ENCODE results near the gene SPATA12. TPM values are rescaled to one million over a fixed set of nuclear protein-coding genes. Genes with fewer than 3 reads are reported as not detected.

SPATA12 gene
- total RNA-seq, 1 donor from 2014 or later = not detected

DNA sequence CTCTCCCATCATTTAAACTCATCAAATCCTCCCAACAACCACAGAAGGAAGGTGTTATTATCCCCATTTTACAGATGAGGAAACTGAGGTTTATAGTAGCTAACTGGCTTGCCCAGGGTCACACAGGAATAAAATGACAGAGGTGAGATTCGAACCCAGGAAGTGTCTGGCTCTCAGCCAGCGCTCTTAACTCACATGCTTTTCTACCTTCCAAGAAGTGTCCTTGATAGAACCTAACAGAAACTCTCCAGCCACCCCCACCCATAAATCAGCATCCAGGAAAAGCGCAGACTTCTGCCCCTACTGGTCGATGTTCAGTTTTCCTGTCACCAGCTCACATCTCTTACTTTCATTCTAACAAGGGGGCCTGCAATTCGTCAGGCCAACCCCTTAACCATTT, 51.7 kb downstream of the SPATA12 start:
- intact Hi-C loops (cut with micrococcal nuclease) = no loop called here

DNA sequence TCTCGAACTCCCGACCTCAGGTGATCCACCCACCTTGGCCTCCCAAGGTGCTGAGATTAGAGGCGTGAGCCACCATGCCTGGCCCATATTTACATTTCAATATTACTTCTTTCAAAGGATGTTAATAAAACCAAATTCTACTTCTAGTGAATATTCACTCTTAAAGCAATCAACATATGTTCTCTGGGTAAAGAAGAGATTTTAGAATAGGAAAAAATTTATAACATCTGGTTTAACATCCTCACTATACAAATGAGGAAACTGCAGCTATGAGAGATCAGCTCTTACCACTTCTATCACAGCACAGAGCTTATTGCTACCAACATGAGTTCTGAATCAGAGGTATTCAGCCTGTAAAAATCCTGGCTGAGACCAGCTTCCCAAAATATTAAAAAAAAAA, 56.0 kb downstream of the SPATA12 start:
- intact Hi-C loops (cut with micrococcal nuclease) = no loop called here

DNA sequence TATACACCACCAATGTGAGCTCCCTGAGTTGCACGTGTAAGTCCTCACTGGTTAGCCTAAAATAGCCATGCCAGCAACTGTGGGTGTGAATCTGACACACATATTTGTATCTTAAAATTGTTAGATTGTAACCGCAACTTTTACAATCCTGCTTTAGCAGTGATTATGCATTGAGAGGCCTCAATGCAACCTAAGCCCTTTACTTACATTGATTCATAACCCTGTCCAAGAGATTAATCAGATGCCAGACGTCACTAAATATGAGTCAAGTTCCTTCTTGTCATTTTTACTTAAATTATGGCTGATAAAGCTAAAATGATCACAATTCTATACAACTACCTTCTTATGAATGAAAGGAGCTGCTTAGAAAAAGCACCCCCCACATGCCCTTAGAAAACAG, 57.8 kb downstream of the SPATA12 start:
- intact Hi-C loops (cut with micrococcal nuclease) = no loop called here

DNA sequence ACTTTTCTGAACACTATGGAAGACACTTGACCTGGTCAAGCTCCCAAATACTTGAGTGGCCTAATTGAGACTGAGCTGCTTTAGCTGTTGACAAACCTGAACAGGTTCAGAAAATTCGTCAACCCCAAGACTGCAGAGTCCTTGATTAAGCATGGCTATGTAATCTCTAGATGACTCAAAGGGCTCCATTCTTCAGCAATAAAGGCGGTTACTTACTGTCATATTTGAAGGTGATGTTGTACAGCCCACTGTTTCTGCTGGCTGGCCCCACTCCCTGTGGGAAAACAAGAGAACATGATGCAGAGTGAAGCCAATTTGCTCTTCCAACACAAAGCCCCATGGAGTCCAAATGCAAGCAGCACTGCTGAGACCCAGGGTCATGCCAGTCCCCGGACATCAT, 59.6 kb downstream of the SPATA12 start:
- intact Hi-C loops (cut with micrococcal nuclease) = no loop called here

DNA sequence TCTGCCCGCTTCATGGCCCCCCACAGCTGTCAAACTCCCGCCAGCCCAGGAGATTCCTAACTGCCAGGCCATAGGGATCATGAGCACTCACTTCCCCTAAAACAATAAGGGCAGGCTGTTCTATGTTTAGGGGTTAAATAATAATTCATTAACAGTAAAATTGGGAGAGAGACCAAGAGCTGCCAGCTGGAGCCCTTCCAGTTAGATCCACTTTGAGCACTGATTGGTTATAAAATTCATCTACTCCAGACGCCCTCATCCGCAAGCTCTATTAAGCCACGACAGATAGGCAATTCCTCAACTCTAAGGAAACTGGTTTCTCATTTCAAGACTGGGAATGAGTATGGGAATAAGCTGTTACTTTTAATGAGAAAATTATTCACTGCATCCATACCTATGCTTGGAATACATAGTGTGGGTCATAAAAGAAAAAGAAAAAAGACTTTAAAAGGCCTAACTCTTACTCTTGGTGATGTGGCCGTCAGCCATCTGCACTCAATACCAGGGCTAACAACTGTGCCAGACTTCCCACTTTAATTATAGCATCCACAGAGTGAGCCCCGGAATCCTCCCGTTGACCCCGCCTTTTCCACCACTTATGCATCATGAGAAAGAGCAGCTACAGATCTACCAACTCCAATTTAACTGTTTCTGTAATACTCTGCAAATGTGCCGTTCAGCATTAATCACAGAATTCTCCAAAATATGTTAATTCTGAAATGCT, 60.1 kb downstream of the SPATA12 start:
- intact Hi-C loops (cut with micrococcal nuclease) = no loop called here

Other genes with a start within 250 kb of the SPATA12 start
- 0.02 TPM in 1 of 2 replicates, not detected in the other for gene IL17RD, start 104.7 kb downstream of the SPATA12 start, total RNA-seq
- 0.22 TPM in 1 of 2 replicates, not detected in the other for gene HESX1, start 139.3 kb downstream of the SPATA12 start, total RNA-seq
- 39.4 and 39.5 TPM in 2 replicates for gene APPL1, start 167.1 kb downstream of the SPATA12 start, total RNA-seq
- not detected in 2 replicates for gene ASB14, start 232.0 kb downstream of the SPATA12 start, total RNA-seq

Measured in T-helper 1 cell treated with Interleukin-12 subunit alpha and Interleukin-12 subunit beta and Interleukin-4 antibody, amounts not matched to agents 30 ng/mL and 1 ng/mL, for 36 hours (primary cell).